ENCODE results near the gene PRKRIP1.

The PRKRIP1 gene

DNA sequence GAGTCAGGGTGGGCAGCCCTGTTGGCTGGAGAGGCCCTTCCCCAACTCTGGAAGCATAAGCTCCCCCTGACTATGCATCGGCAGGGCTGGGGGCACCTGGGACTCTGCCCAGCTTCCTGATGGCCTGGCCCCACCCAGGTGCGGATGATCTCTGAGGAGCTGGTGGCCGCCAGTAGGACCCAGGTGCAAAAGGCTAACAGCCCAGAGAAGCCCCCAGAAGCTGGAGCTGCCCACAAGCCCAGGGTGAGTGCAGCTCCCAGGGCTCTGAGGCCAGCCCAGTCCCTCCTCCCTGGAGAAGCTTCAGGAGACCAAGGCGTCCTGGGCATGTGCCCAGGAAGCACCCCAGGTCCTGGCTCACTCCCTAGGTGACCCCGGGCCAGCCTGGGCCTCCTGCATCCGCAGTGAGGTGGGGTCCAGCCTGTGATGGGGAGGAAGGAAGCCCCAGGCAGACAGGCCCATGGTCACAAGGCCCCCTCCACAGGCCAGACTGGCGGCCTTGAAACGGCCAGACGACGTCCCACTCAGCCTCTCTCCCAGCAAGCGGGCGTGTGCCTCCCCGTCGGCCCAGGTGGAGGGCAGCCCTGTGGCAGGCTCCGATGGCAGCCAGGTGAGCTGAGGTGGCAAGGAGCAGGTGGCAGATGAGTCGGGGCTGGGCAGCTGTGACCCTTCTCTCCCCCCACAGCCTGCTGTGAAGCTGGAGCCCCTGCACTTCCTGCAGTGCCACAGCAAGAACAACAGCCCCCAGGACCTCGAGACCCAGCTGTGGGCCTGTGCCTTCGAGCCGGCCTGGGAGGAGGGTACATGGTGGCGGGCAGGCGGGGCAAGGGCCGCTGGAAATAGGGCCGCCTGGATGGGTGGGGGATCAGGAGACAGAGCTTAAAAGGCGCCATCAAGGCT is 71.7 kb downstream of the PRKRIP1 start:
- no peak for TF ChIP-seq ZFX (IDR thresholded peaks at IDR 0.05)
- TF ChIP-seq, protein P1, sequence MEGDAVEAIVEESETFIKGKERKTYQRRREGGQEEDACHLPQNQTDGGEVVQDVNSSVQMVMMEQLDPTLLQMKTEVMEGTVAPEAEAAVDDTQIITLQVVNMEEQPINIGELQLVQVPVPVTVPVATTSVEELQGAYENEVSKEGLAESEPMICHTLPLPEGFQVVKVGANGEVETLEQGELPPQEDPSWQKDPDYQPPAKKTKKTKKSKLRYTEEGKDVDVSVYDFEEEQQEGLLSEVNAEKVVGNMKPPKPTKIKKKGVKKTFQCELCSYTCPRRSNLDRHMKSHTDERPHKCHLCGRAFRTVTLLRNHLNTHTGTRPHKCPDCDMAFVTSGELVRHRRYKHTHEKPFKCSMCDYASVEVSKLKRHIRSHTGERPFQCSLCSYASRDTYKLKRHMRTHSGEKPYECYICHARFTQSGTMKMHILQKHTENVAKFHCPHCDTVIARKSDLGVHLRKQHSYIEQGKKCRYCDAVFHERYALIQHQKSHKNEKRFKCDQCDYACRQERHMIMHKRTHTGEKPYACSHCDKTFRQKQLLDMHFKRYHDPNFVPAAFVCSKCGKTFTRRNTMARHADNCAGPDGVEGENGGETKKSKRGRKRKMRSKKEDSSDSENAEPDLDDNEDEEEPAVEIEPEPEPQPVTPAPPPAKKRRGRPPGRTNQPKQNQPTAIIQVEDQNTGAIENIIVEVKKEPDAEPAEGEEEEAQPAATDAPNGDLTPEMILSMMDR (conservative IDR thresholded peaks at IDR 0.05): no peak

DNA sequence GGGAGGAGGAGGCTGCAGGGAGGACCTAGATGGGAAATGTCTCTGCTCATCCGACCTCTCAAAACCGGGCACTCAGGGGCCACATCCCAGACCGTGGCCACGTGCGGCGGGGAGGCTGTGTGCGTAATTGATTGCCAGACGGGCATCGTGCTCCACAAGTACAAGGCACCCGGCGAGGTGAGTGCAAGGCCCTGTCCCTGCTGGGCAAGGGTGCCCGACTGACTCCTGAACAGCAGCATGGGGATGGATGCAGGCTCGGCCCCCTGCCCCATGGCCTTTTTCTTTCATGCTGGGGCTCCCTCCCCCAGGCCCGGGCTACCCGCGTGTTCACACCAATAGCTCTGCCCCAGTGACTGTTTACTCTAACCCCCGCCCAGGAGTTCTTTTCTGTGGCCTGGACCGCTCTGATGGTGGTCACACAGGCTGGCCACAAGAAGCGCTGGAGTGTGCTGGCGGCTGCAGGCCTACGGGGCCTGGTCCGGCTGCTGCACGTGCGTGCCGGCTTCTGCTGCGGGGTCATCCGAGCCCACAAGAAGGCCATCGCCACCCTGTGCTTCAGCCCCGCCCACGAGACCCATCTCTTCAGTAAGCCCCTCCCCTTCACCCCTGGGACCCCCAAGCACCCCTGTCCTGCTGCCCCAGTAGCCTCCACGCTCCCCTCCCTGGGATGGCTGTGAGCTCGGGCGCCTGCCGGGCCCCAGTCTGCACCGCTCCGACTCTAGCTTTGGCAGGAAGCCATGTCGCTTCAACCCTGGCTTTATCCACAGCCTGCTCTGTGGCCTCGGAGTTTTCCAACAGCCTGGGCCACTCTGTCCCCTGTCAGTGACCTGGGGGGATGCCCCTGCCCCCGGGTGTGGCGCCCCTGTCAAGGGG is 72.6 kb downstream of the PRKRIP1 start:
- TF ChIP-seq, protein P1 (conservative IDR thresholded peaks at IDR 0.05): no peak
- no peak for TF ChIP-seq ZFX (IDR thresholded peaks at IDR 0.05)

More for the DNA sequence above, 71.7 kb downstream of the PRKRIP1 start:
- no peak overlapping the region for H3K27ac ChIP-seq

DNA sequence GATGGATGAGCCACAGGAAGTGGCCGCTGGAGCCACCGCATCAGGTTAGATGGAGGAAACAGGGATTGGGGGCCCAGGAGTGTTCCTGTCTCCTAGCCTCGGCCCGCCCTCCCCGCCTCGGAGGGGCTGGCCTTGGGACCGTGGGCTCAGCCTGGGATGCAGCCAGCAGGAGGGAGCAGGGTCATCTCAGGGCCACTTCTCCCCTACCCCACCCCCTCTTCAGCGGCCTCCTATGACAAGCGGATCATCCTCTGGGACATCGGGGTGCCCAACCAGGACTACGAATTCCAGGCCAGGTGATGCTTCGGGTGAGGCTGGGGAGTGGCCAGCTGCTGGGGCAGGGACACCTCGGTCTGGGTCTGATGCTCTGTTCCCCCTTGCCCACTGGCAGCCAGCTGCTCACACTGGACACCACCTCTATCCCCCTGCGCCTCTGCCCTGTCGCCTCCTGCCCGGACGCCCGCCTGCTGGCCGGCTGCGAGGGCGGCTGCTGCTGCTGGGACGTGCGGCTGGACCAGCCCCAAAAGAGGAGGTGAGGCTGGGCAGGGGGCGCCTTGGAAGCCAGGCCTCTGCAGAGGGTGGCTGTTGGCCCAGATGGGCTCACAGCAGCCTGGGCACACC is 73.3 kb downstream of the PRKRIP1 start:
- no peak overlapping the region for H3K27ac ChIP-seq
- TF ChIP-seq, protein P1 (conservative IDR thresholded peaks at IDR 0.05): no peak
- TF ChIP-seq ZFX (IDR thresholded peaks at IDR 0.05): no peak

More for the DNA sequence above, 72.6 kb downstream of the PRKRIP1 start:
- no peak overlapping the region for H3K27ac ChIP-seq

DNA sequence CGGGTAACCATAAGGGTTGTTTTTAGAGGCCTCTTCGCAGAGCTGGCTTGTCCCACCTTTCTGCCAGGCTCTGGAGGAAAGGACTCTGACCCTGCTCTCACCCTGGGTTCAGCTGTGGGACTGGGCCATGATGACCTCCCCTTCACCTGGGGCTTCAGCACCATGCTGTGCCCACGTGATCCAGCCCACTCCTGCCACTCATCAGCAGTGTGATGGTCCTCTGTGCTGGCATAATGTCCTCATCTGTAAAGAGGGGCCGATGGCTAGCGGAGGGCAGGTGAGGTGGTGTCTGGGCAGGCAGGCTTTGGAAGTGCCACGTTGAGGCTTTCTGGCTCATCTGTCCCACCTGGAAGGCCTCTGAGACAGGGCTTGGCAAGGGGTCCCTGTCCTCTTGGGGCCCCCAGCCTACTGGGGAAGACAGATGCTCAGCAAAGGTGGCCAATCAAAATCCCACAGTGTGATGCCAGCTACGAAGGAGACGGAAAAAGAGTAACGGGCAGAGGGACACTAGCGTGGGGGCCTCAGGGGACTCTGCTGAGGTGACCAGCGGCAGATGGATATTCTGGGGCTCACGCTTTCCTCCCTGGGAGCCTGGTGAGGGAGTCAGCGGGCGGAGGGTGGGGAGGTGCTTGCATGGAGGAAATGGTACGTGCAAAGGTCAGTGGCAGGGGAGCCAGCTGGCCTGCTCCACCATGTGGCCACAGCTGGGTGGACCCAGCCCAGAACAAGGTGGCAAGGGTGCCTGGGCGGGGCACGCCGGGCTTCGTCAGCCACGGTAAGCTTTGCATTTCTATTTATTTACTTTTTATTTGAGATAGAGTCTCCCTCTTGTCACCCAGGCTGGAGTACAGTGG is 74.0 kb downstream of the PRKRIP1 start:
- H3K27ac ChIP-seq: no peak overlapping the region
- TF ChIP-seq, protein P1 (conservative IDR thresholded peaks at IDR 0.05): no peak
- no peak for TF ChIP-seq ZFX (IDR thresholded peaks at IDR 0.05)

DNA sequence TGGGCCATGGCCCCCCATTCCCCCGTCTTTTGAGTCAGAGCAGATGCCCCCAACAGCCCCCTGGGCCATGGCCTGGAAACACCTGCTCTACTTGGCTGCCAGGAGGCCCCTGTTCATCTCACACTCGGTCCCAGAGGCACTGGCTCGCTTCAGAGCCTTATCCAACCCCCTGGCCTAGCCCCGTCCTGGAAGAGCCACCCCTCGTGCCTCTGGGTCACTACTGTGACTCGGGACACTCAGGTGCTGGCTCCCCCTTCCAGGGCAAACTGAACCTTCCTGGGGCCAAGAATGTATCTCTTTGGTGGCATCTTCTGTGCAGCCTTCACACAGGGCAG is 75.6 kb downstream of the PRKRIP1 start:
- H3K27ac ChIP-seq: no peak overlapping the region
- TF ChIP-seq ZFX (IDR thresholded peaks at IDR 0.05): no peak
- TF ChIP-seq, protein P1 (conservative IDR thresholded peaks at IDR 0.05): no peak

DNA sequence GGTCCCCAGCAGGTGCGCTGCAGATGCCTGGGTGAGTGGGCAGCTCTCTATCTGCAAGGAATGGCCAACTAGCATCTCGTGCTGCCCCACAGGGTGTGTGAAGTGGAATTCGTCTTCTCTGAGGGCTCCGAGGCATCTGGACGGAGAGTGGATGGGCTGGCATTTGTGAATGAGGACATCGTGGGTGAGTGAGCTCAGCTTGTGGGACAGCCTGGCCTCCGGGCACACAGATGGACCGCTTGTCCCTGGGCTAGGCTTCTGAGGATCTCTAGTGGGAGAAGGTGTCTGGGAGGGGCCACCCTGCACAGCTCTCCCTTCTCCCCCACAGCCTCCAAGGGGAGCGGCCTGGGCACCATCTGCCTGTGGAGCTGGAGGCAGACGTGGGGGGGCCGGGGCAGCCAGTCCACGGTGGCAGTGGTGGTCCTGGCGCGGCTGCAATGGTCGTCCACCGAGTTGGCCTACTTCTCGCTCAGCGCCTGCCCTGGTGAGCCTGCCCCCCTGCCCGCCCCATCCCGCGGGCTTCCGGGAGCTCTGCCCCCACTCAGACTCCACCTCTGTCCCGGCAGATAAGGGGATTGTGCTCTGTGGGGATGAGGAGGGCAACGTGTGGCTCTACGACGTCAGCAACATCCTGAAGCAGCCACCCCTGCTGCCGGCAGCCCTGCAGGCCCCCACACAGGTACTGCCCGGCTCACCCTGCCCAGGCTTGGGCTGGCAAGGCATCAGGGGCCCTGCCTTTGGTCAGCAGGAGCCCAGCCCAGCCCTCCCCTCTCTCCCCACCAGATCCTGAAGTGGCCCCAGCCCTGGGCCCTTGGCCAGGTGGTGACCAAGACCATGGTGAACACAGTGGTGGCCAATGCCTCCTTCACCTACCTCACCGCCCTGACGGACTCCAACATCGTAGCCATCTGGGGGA is 76.2 kb downstream of the PRKRIP1 start:
- TF ChIP-seq, protein P1 (conservative IDR thresholded peaks at IDR 0.05): no peak
- TF ChIP-seq ZFX (IDR thresholded peaks at IDR 0.05): no peak
- no peak overlapping the region for H3K27ac ChIP-seq

Data from C4-2B (cell line).